HFFc6 (cell line): ENCODE results near the gene OR10A5. TPM values are rescaled to one million over a fixed set of nuclear protein-coding genes. Genes with fewer than 3 reads are reported as not detected.

ENCODE experiments used
- DNase-seq: peaks from one replicate; pipeline ENCODE4 v3.0.0-alpha.2; 2018
- H3K27ac Mint-ChIP-seq: 2 replicates; pipeline ENCODE4 v1.8.0; 2020; ENCODE audit warnings: mild to moderate bottlenecking, mixed read lengths
- H3K27me3 Mint-ChIP-seq: 2 replicates; pipeline ENCODE4 v1.8.0; 2021; ENCODE audit warnings: mild to moderate bottlenecking, moderate library complexity, mixed read lengths; ENCODE audit not compliant: insufficient read depth
- H3K36me3 Mint-ChIP-seq: 2 replicates; pipeline ENCODE4 v1.8.0; 2021; ENCODE audit warnings: low read depth, mixed read lengths
- H3K4me1 Mint-ChIP-seq: 2 replicates; pipeline ENCODE4 v1.8.0; 2020; ENCODE audit warnings: low read depth, mixed read lengths
- H3K4me3 Mint-ChIP-seq: 2 replicates; pipeline ENCODE4 v1.8.0; 2020; ENCODE audit warnings: mild to moderate bottlenecking, moderate library complexity, mixed read lengths
- H3K9me3 Mint-ChIP-seq: 2 replicates; pipeline ENCODE4 v1.8.0; 2020; ENCODE audit warnings: mild to moderate bottlenecking, mixed read lengths
- CTCF ChIP-seq: fragments of 200-600 bp; sonication (generic); IDR thresholded peaks from 2 replicates; pipeline ENCODE4 v1.5.0; 2021; ENCODE audit warnings: antibody characterized with exemption, mild to moderate bottlenecking
- total RNA-seq, 6 experiments: library from RNA; stranded (reverse); fragmentation: NEBNext Ultra II Directional; extraction: Animal tissue kit (Norgen Biotek cat#: 25700); gene quantifications; 2 replicates in 1 of 6; 3 replicates in 5 of 6; pipeline ENCODE4 v1.2.3, GENCODE V29; 2021

OR10A5 gene
- total RNA-seq, 6 experiments from 2014 or later, result not detected

GRCh38 chr11:6818967-6819366 is 26.5 kb upstream of the OR10A5 start:
- Mint-ChIP-seq H3K4me3 (no peak overlapping the region), H3K27ac (no peak overlapping the region)

GRCh38 chr11:6824136-6824823 is 21.2 kb upstream of the OR10A5 start:
- no peak overlapping the region for H3K27ac Mint-ChIP-seq

More at GRCh38 chr11:6818967-6819366, 26.5 kb upstream of the OR10A5 start:
- Mint-ChIP-seq H3K36me3 (no peaks in the 10 kb centered on the region), H3K27me3 (no peaks in the 10 kb centered on the region; the same call in 1 of the 2 replicates), H3K4me1 (no peaks in the 10 kb centered on the region), H3K9me3 (no peaks in the 10 kb centered on the region)
- DNase-seq, result no peak
- no peak for TF ChIP-seq CTCF

GRCh38 chr11:6825231-6825744 is 20.2 kb upstream of the OR10A5 start:
- Mint-ChIP-seq H3K9me3 (no peaks in the 10 kb centered on the region), H3K4me3 (no peak overlapping the region), H3K36me3 (no peaks in the 10 kb centered on the region), H3K27me3 (no peaks in the 10 kb centered on the region), H3K4me1 (no peaks in the 10 kb centered on the region), H3K27ac (no peak overlapping the region)
- no peak for DNase-seq
- TF ChIP-seq CTCF, result no peak

More at GRCh38 chr11:6824136-6824823, 21.2 kb upstream of the OR10A5 start:
- Mint-ChIP-seq H3K4me3 (no peak overlapping the region), H3K9me3 (no peaks in the 10 kb centered on the region), H3K27me3 (no peaks in the 10 kb centered on the region), H3K4me1 (no peaks in the 10 kb centered on the region), H3K36me3 (no peaks in the 10 kb centered on the region)
- no peak for TF ChIP-seq CTCF
- no peak for DNase-seq

GRCh38 chr11:6828103-6828502 is 17.4 kb upstream of the OR10A5 start:
- DNase-seq, result no peak
- Mint-ChIP-seq H3K27me3 (no peaks in the 10 kb centered on the region), H3K27ac (no peak overlapping the region), H3K4me3 (no peak overlapping the region), H3K4me1 (no peaks in the 10 kb centered on the region), H3K36me3 (no peaks in the 10 kb centered on the region), H3K9me3 (no peaks in the 10 kb centered on the region)
- TF ChIP-seq CTCF, result no peak

GRCh38 chr11:6833356-6833755 is 12.1 kb upstream of the OR10A5 start:
- Mint-ChIP-seq H3K36me3 (no peaks in the 10 kb centered on the region), H3K27ac (no peak overlapping the region), H3K4me1 (no peaks in the 10 kb centered on the region), H3K27me3 (no peaks in the 10 kb centered on the region), H3K9me3 (no peaks in the 10 kb centered on the region), H3K4me3 (no peak overlapping the region)
- TF ChIP-seq CTCF, result no peak
- DNase-seq, result no peak
